HG03175 (cell line): ENCODE data around the gene CFAP99.

Source experiments
- ATAC-seq: cut with Tn5 transposase; IDR thresholded peaks from one replicate; pipeline ENCODE4 v1.9.1; 2021; ENCODE audit warnings: mild to moderate bottlenecking, moderate library complexity; ENCODE audit not compliant: unreplicated experiment

Gene CFAP99

GRCh38 chr4:2390146-2390545 lies 28.6 kb upstream of the CFAP99 start:
- ATAC-seq: no peak

- no peak for ATAC-seq
These were observed 27.9 kb upstream of the CFAP99 start for GRCh38 chr4:2390784-2391421.

- ATAC-seq: no peak
These were observed 25.1 kb upstream of the CFAP99 start for GRCh38 chr4:2393353-2394270.

- no peak for ATAC-seq
These were observed 24.2 kb upstream of the CFAP99 start for GRCh38 chr4:2394528-2394927.

- ATAC-seq: no peak
These were observed 23.7 kb upstream of the CFAP99 start for GRCh38 chr4:2395038-2395437.

GRCh38 chr4:2395584-2395983 lies 23.2 kb upstream of the CFAP99 start:
- ATAC-seq: no peak

- no peak for ATAC-seq
These were observed 21.9 kb upstream of the CFAP99 start for GRCh38 chr4:2396781-2397368.

GRCh38 chr4:2397596-2398379 lies 21.0 kb upstream of the CFAP99 start:
- ATAC-seq: no peak

GRCh38 chr4:2399216-2399615 lies 19.5 kb upstream of the CFAP99 start:
- ATAC-seq: no peak

- no peak for ATAC-seq
These were observed 19.0 kb upstream of the CFAP99 start for GRCh38 chr4:2399631-2400190.

- ATAC-seq: no peak
These were observed 17.7 kb upstream of the CFAP99 start for GRCh38 chr4:2400841-2401609.

- no peak for ATAC-seq
These were observed 17.2 kb upstream of the CFAP99 start for GRCh38 chr4:2401610-2401983.

GRCh38 chr4:2402048-2402842 lies 16.5 kb upstream of the CFAP99 start:
- no peak for ATAC-seq

- ATAC-seq: no peak
These were observed 15.8 kb upstream of the CFAP99 start for GRCh38 chr4:2402941-2403340.

GRCh38 chr4:2406406-2406805 lies 12.3 kb upstream of the CFAP99 start:
- ATAC-seq: no peak

- no peak for ATAC-seq
These were observed 11.8 kb upstream of the CFAP99 start for GRCh38 chr4:2406920-2407319.

GRCh38 chr4:2407991-2408342 lies 10.8 kb upstream of the CFAP99 start:
- ATAC-seq: no peak

- ATAC-seq: no peak
These were observed 10.3 kb upstream of the CFAP99 start for GRCh38 chr4:2408401-2408958.

- ATAC-seq: no peak
These were observed 9.8 kb upstream of the CFAP99 start for GRCh38 chr4:2408976-2409375.
